Measurements from ENCODE around the gene RHBDL1. TPM values are rescaled to one million over a fixed set of nuclear protein-coding genes. Genes with fewer than 3 reads are reported as not detected.

The RHBDL1 gene
- total and polyA plus RNA-seq, 2 experiments from 2014 or later: 2.6 to 12.9 TPM

GRCh38 chr16:667780-668518, 7.5 kb upstream of the RHBDL1 start, which contains the start of gene RHOT2:
TSS of gene RHOT2 (plus strand) at chr16:668132. CDS start at chr16:668200, 68 bp downstream.
- peak; percentile 94 to 96 for DNase-seq (ENCODE audit: low read depth in 1 of 2, low spot score in 1 of 2)
- peaks cover 34% of the 10 kb centered on the region for H3K36me3 ChIP-seq
- peak within 1 kb of the TSS; percentile 44 for H3K27ac ChIP-seq
- peak within 1 kb of the TSS; percentile 85 for H3K4me3 ChIP-seq
- no peaks in the 10 kb centered on the region for H3K4me1 ChIP-seq (ENCODE audit: low read depth)
- TF ChIP-seq CTCF (IDR thresholded peaks at IDR 0.05; ENCODE audit: low read depth, low read length): peak; percentile 67
- H3K27me3 ChIP-seq: no peaks in the 10 kb centered on the region
- H3K9me3 ChIP-seq (ENCODE audit: low read depth): no peaks in the 10 kb centered on the region

- TF ChIP-seq CTCF (IDR thresholded peaks at IDR 0.05; ENCODE audit: low read depth, low read length): no peak
- Histone ChIP-seq H3K4me3 (peak overlapping the region; percentile 85), H3K9me3 (ENCODE audit: low read depth) (no peaks in the 10 kb centered on the region), H3K27ac (no peak overlapping the region), H3K36me3 (peaks cover 35% of the 10 kb centered on the region), H3K27me3 (no peaks in the 10 kb centered on the region), H3K4me1 (ENCODE audit: low read depth) (no peaks in the 10 kb centered on the region)
- no peak for DNase-seq (ENCODE audit: low read depth in 1 of 2, low spot score in 1 of 2)
Observed at GRCh38 chr16:668519-669171, 6.8 kb upstream of the RHBDL1 start.

- peaks cover 35% of the 10 kb centered on the region for H3K36me3 ChIP-seq
- H3K27me3 ChIP-seq: no peaks in the 10 kb centered on the region
- no peak for TF ChIP-seq CTCF (IDR thresholded peaks at IDR 0.05; ENCODE audit: low read depth, low read length)
- H3K27ac ChIP-seq: no peak overlapping the region
- no peak overlapping the region for H3K4me3 ChIP-seq
- H3K4me1 ChIP-seq (ENCODE audit: low read depth): peaks cover under 1% of the 10 kb centered on the region
- no peaks in the 10 kb centered on the region for H3K9me3 ChIP-seq (ENCODE audit: low read depth)
- DNase-seq (ENCODE audit: low read depth in 1 of 2, low spot score in 1 of 2): no peak
Observed at GRCh38 chr16:669666-670065, 5.8 kb upstream of the RHBDL1 start.

GRCh38 chr16:670485-671352, 4.8 kb upstream of the RHBDL1 start:
- H3K36me3 ChIP-seq: peaks cover 35% of the 10 kb centered on the region
- no peak overlapping the region for H3K27ac ChIP-seq
- TF ChIP-seq CTCF (IDR thresholded peaks at IDR 0.05; ENCODE audit: low read depth, low read length): no peak
- no peak overlapping the region for H3K4me3 ChIP-seq
- DNase-seq (ENCODE audit: low read depth in 1 of 2, low spot score in 1 of 2): no peak
- H3K4me1 ChIP-seq (ENCODE audit: low read depth): peaks cover 5% of the 10 kb centered on the region
- H3K27me3 ChIP-seq: no peaks in the 10 kb centered on the region
- no peaks in the 10 kb centered on the region for H3K9me3 ChIP-seq (ENCODE audit: low read depth)

DNA sequence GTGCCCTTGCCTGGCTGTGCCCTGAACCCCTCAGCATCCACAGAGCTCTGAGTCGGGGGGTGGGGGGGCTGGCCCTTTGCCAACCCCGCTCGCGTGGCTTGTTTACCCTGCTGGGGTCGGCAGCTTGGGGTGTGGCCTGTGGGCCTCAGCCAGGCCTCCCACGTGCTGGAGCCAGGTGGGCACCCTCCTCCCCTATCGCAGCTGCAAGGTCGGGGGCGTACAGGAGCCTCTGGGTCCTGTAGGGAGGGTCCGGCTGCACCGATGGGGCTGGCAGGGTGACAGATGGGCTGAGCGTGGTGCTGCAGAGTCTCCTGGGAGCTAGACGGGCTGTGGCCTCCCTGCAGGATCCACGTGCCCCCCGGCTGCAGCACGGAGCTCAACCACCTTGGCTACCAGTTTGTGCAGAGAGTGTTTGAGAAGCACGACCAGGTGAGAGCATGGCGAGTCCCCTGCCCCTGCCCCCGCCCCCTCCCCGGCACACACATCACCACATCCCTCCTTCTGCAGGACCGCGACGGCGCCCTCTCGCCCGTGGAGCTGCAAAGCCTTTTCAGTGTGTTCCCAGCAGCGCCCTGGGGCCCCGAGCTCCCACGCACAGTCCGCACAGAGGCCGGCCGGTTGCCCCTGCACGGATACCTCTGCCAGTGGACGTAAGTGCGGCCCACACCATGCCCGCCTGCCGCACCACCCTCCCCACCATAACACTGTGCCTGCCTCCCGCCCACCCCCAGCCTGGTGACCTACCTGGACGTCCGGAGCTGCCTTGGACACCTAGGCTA, 3.9 kb upstream of the RHBDL1 start:
- Histone ChIP-seq H3K27ac (no peak overlapping the region), H3K9me3 (ENCODE audit: low read depth) (no peaks in the 10 kb centered on the region), H3K36me3 (peaks cover 35% of the 10 kb centered on the region)

More for the DNA sequence above, 3.9 kb upstream of the RHBDL1 start:
- H3K4me3 ChIP-seq: no peak overlapping the region
- TF ChIP-seq CTCF (IDR thresholded peaks at IDR 0.05; ENCODE audit: low read depth, low read length): no peak
- H3K4me1 ChIP-seq (ENCODE audit: low read depth): peaks cover 5% of the 10 kb centered on the region
- no peak for DNase-seq (ENCODE audit: low read depth in 1 of 2, low spot score in 1 of 2)
- no peaks in the 10 kb centered on the region for H3K27me3 ChIP-seq

Data from cardiac muscle cell (in vitro differentiated cells and primary cell).